ENCODE results near the gene INTS6. TPM values are rescaled to one million over a fixed set of nuclear protein-coding genes. Genes with fewer than 3 reads are reported as not detected.

Gene INTS6
- total RNA-seq, 2 experiments from 2014 or later, result 45.6 to 58.7 TPM

- H3K4me3 ChIP-seq (ENCODE audit: low read depth, low read length, poor library complexity, severe bottlenecking), result no peak overlapping the region
- no peaks in the 10 kb centered on the region for H3K4me1 ChIP-seq (ENCODE audit: insufficient read depth, low read length, poor library complexity, severe bottlenecking)
- CTCF ChIA-PET (ENCODE audit: unreplicated experiment), result no interaction called here
- no peaks in the 10 kb centered on the region for H4K20me1 ChIP-seq (ENCODE audit: insufficient read depth, low read length)
- H3K9me2 ChIP-seq (ENCODE audit: insufficient read depth, low read length), result no peaks in the 10 kb centered on the region
- POLR2A ChIA-PET, result no interaction called here
- H3K79me2 ChIP-seq (ENCODE audit: insufficient read depth, low read depth, low read length), result no peaks in the 10 kb centered on the region
- no peak for TF ChIP-seq EZH2phosphoT487 (IDR thresholded peaks at IDR 0.05; ENCODE audit: borderline replicate concordance, low read depth, low read length)
- no peak for TF ChIP-seq CTCF (conservative IDR thresholded peaks at IDR 0.05; ENCODE audit: low read length)
- no peaks in the 10 kb centered on the region for H3K36me3 ChIP-seq (ENCODE audit: insufficient read depth, low read length)
- DNase-seq (ENCODE audit: low spot score), result no peak
- no peak overlapping the region for H3K27ac ChIP-seq (ENCODE audit: low read depth, low read length, poor library complexity, severe bottlenecking)
- H3K9me3 ChIP-seq (ENCODE audit: low read length), result no peaks in the 10 kb centered on the region
- no peak overlapping the region for H2AFZ ChIP-seq (ENCODE audit: low read length)
- H3K4me2 ChIP-seq (ENCODE audit: low read length), result no peak overlapping the region
- no TSS peak for BruUV-seq (replicated peaks)
- intact Hi-C loops (cut with micrococcal nuclease; ENCODE audit: unreplicated experiment), result no loop called here
These were observed 128.0 kb downstream of the INTS6 start for GRCh38 chr13:51324714-51325420.

GRCh38 chr13:51323824-51324511 is 128.9 kb downstream of the INTS6 start:
- Histone ChIP-seq H2AFZ (ENCODE audit: low read length) (no peak overlapping the region), H4K20me1 (ENCODE audit: insufficient read depth, low read length) (no peaks in the 10 kb centered on the region), H3K36me3 (ENCODE audit: insufficient read depth, low read length) (no peaks in the 10 kb centered on the region), H3K4me3 (ENCODE audit: low read depth, low read length, poor library complexity, severe bottlenecking) (no peak overlapping the region), H3K79me2 (ENCODE audit: insufficient read depth, low read depth, low read length) (no peaks in the 10 kb centered on the region), H3K27ac (ENCODE audit: low read depth, low read length, poor library complexity, severe bottlenecking) (no peak overlapping the region), H3K4me2 (ENCODE audit: low read length) (no peak overlapping the region), H3K4me1 (ENCODE audit: insufficient read depth, low read length, poor library complexity, severe bottlenecking) (no peaks in the 10 kb centered on the region), H3K9me2 (ENCODE audit: insufficient read depth, low read length) (no peaks in the 10 kb centered on the region), H3K9me3 (ENCODE audit: low read length) (no peaks in the 10 kb centered on the region)
- TF ChIP-seq CTCF (conservative IDR thresholded peaks at IDR 0.05; ENCODE audit: low read length) (no peak), EZH2phosphoT487 (IDR thresholded peaks at IDR 0.05; ENCODE audit: borderline replicate concordance, low read depth, low read length) (no peak)
- ChIA-PET POLR2A (no interaction called here), CTCF (ENCODE audit: unreplicated experiment) (no interaction called here)
- DNase-seq (ENCODE audit: low spot score), result no peak
- no TSS peak for BruUV-seq (replicated peaks)
- intact Hi-C loops (cut with micrococcal nuclease; ENCODE audit: unreplicated experiment), result no loop called here

GRCh38 chr13:51322826-51323225 is 130.0 kb downstream of the INTS6 start:
- Histone ChIP-seq H3K4me3 (ENCODE audit: low read depth, low read length, poor library complexity, severe bottlenecking) (no peak overlapping the region), H3K9me3 (ENCODE audit: low read length) (no peaks in the 10 kb centered on the region), H3K9me2 (ENCODE audit: insufficient read depth, low read length) (no peaks in the 10 kb centered on the region), H3K27ac (ENCODE audit: low read depth, low read length, poor library complexity, severe bottlenecking) (no peak overlapping the region), H3K4me2 (ENCODE audit: low read length) (no peak overlapping the region), H3K36me3 (ENCODE audit: insufficient read depth, low read length) (no peaks in the 10 kb centered on the region), H3K79me2 (ENCODE audit: insufficient read depth, low read depth, low read length) (no peaks in the 10 kb centered on the region), H3K4me1 (ENCODE audit: insufficient read depth, low read length, poor library complexity, severe bottlenecking) (no peaks in the 10 kb centered on the region), H4K20me1 (ENCODE audit: insufficient read depth, low read length) (no peaks in the 10 kb centered on the region), H2AFZ (ENCODE audit: low read length) (no peak overlapping the region)
- POLR2A ChIA-PET, result no interaction called here
- no peak for TF ChIP-seq EZH2phosphoT487 (IDR thresholded peaks at IDR 0.05; ENCODE audit: borderline replicate concordance, low read depth, low read length)
- no peak for TF ChIP-seq CTCF (conservative IDR thresholded peaks at IDR 0.05; ENCODE audit: low read length)
- DNase-seq (ENCODE audit: low spot score), result no peak
- intact Hi-C loops (cut with micrococcal nuclease; ENCODE audit: unreplicated experiment), result no loop called here
- CTCF ChIA-PET (ENCODE audit: unreplicated experiment), result no interaction called here
- BruUV-seq (replicated peaks), result no TSS peak

All from OCI-LY7 (cell line).